NCI-H345 (cell line): Measurements from ENCODE around the gene MNX1.

Source experiments
- DNase-seq: peaks from one replicate; lab custom pipeline; 2025; lab: John Stamatoyannopoulos, UW

Gene MNX1

GRCh38 chr7:157002819-157003421, 7.5 kb downstream of the MNX1 start:
- DNase-seq = no peak

GRCh38 chr7:157001920-157002818, 8.3 kb downstream of the MNX1 start:
- no peak for DNase-seq

GRCh38 chr7:157000741-157001653, 9.5 kb downstream of the MNX1 start:
- DNase-seq = no peak

- DNase-seq = no peak
These were observed 10.3 kb downstream of the MNX1 start for GRCh38 chr7:156999958-157000726.

GRCh38 chr7:156998988-156999957, 11.2 kb downstream of the MNX1 start:
- DNase-seq = no peak

GRCh38 chr7:156994417-156994816, 16.0 kb downstream of the MNX1 start:
- DNase-seq = peak; percentile 23

- DNase-seq = no peak
These were observed 16.6 kb downstream of the MNX1 start for GRCh38 chr7:156993925-156994235.

GRCh38 chr7:156993021-156993924, 17.2 kb downstream of the MNX1 start:
- DNase-seq = no peak

- DNase-seq = no peak
These were observed 20.5 kb downstream of the MNX1 start for GRCh38 chr7:156989766-156990535.

- DNase-seq = no peak
These were observed 21.9 kb downstream of the MNX1 start for GRCh38 chr7:156988343-156989185.

GRCh38 chr7:156986378-156986777, 24.1 kb downstream of the MNX1 start:
- DNase-seq = no peak

- DNase-seq = no peak
These were observed 25.1 kb downstream of the MNX1 start for GRCh38 chr7:156985101-156985992.

GRCh38 chr7:156984174-156984891, 26.1 kb downstream of the MNX1 start:
- DNase-seq = no peak

- no peak for DNase-seq
These were observed 30.8 kb downstream of the MNX1 start for GRCh38 chr7:156979711-156980110.

GRCh38 chr7:156979007-156979606, 31.4 kb downstream of the MNX1 start:
- no peak for DNase-seq

GRCh38 chr7:156975620-156976019, 34.8 kb downstream of the MNX1 start:
- no peak for DNase-seq
